NK-92 (cell line): ENCODE data around the gene ECPAS.
"Not testable (repeated sequence)": the region's sequence is repeated elsewhere in the genome, so short reads cannot be mapped to it uniquely, and the experiment has no call there.

Experiments used
- DNase-seq: peaks from one replicate; lab custom pipeline; 2025; ENCODE audit not compliant: unreplicated experiment; lab: John Stamatoyannopoulos, UW

ECPAS gene

GRCh38 chr9:111356481-111357244, 127.5 kb downstream of the ECPAS start:
- no peak for DNase-seq

GRCh38 chr9:111352545-111352944, 131.6 kb downstream of the ECPAS start:
- DNase-seq: no peak

DNA sequence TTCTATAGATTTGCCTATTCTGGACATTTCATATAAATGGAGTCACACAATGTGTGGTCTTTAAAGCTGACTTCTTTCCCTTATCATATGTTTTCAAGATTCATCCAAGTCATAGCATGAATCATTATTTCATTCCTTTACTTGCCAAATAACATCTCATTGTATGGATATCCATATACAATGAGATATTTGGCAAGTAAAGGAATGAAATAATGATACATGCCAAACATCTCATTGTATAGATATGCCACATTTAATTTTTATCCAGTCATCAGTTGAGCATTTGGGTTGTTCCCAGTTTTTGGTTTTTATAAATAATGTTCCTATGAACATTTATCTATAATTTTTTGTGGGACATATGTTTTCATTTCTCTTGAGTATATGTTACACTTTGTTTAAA, 133.6 kb downstream of the ECPAS start:
- DNase-seq: no peak

- DNase-seq: no peak
Observed at GRCh38 chr9:111349766-111350165, 134.4 kb downstream of the ECPAS start.

DNA sequence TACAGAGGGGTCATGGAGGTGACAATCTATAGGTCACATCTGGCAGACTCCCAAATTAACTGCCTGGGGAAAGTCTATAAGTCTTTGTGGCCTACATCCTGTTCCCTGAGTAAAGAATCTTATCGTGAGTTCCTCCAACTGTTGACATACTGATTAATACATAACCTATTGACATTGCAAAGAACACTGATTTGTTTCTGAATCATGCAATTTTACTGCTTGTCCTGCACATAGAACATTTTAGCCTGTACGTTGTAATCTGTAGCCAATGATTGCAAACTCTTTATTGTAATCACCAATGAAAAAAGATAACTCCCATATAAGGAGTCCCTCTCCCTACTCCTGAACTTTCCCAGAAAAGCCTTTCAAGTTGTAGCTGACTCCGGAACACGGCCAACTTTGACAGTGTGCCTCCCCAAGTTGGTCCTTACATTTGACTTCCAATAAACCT, 135.3 kb downstream of the ECPAS start:
- no peak for DNase-seq

GRCh38 chr9:111334318-111334863, 149.8 kb downstream of the ECPAS start:
- DNase-seq: not testable (repeated sequence)

- no peak for DNase-seq
Observed at GRCh38 chr9:111330124-111330523, 154.1 kb downstream of the ECPAS start, which contains the start of gene OR2K2. Gene OR2K2 (minus strand): TSS chr9:111330224. CDS start chr9:111328433, 1,791 bp downstream.

- no peak for DNase-seq
Observed at GRCh38 chr9:111320631-111321030, 163.6 kb downstream of the ECPAS start.

DNA sequence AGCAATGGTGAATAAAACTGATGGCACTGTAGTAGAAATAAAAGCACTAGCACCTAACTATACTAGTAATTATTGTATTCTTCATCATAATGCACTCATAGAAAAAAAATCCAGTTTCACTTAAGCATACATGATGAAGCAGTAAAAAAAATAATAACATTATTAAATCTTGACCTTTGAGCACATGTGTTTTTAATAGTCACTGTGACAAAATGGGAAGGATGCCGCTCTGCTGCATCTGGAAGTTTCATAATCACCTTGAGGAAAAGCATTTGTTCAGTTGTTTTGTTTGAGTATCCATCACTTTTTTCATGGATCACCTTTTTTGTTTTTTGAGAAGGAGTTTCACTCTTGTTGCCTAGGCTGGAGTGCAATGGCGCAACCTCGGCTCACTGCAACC, 167.4 kb downstream of the ECPAS start:
- DNase-seq: no peak
